SKM-1 (cell line): ENCODE measurements around the gene VAPB.

Experiments used
- DNase-seq: peaks from one replicate; lab custom pipeline; 2025; ENCODE audit not compliant: unreplicated experiment; lab: John Stamatoyannopoulos, UW

The VAPB gene

GRCh38 chr20:58433759-58434158 lies 44.7 kb downstream of the VAPB start:
- no peak for DNase-seq

GRCh38 chr20:58434326-58434725 lies 45.3 kb downstream of the VAPB start:
- no peak for DNase-seq

- DNase-seq: no peak
Observed at GRCh38 chr20:58435237-58435636, 46.2 kb downstream of the VAPB start.

GRCh38 chr20:58436868-58437645 lies 48.0 kb downstream of the VAPB start:
- no peak for DNase-seq

- no peak for DNase-seq
Observed at GRCh38 chr20:58438970-58439808, 50.2 kb downstream of the VAPB start.

- DNase-seq: no peak
Observed at GRCh38 chr20:58440021-58440767, 51.2 kb downstream of the VAPB start.

- DNase-seq: no peak
Observed at GRCh38 chr20:58441723-58442122, 52.7 kb downstream of the VAPB start.

GRCh38 chr20:58444746-58445255 lies 55.8 kb downstream of the VAPB start:
- DNase-seq: no peak

- no peak for DNase-seq
Observed at GRCh38 chr20:58446264-58446959, 57.4 kb downstream of the VAPB start.

GRCh38 chr20:58446960-58447265 lies 57.9 kb downstream of the VAPB start:
- no peak for DNase-seq

GRCh38 chr20:58447511-58448391 lies 58.7 kb downstream of the VAPB start:
- DNase-seq: peak; percentile 19

- DNase-seq: no peak
Observed at GRCh38 chr20:58448958-58449357, 59.9 kb downstream of the VAPB start.

GRCh38 chr20:58449681-58450221 lies 60.7 kb downstream of the VAPB start:
- DNase-seq: no peak

- no peak for DNase-seq
Observed at GRCh38 chr20:58450254-58450653, 61.2 kb downstream of the VAPB start.

GRCh38 chr20:58452667-58453255 lies 63.7 kb downstream of the VAPB start:
- no peak for DNase-seq

- DNase-seq: no peak
Observed at GRCh38 chr20:58453391-58453790, 64.4 kb downstream of the VAPB start.

GRCh38 chr20:58454460-58454859 lies 65.4 kb downstream of the VAPB start:
- no peak for DNase-seq

GRCh38 chr20:58457083-58457695 lies 68.2 kb downstream of the VAPB start:
- DNase-seq: no peak
